Heart right ventricle (tissue), 16 donors: ENCODE results near the gene TMEM107. TPM values are rescaled to one million over a fixed set of nuclear protein-coding genes. Genes with fewer than 3 reads are reported as not detected.

Experiments
- ATAC-seq, 8 donors: fragments of 200-7000 bp; cut with Tn5 transposase; one replicate each; pipeline ENCODE4 v1.9.1; 2020; ENCODE audit warnings: mild to moderate bottlenecking in 8 of 8, moderate library complexity in 8 of 8, moderate number of reproducible peaks in 1 of 8
- DNase-seq, 2 donors: peaks; one replicate each; pipeline ENCODE4 v3.0.0-alpha.2; 2020
- H3K27ac ChIP-seq, 10 donors: fragments of 200-600 bp; sonication (generic) in 2 of 10; one replicate each; pipeline versions ENCODE4 v1.5.0 to v1.8.0; 2020 to 2022; ENCODE audit warnings: mild to moderate bottlenecking in 3 of 10
- H3K27me3 ChIP-seq, 7 donors: fragments of 200-600 bp; one replicate each; pipeline ENCODE4 v1.8.0; 2021 to 2022; ENCODE audit warnings: mild to moderate bottlenecking in 2 of 7
- H3K36me3 ChIP-seq, 9 donors: fragments of 200-600 bp; sonication (generic) in 1 of 9; one replicate each; pipeline versions ENCODE4 v1.5.0 to v1.8.0; 2020 to 2022; ENCODE audit warnings: mild to moderate bottlenecking in 2 of 9
- H3K4me1 ChIP-seq, 9 donors: fragments of 200-600 bp; sonication (generic) in 1 of 9; one replicate each; pipeline versions ENCODE4 v1.5.0 to v1.8.0; 2020 to 2022; ENCODE audit warnings: mild to moderate bottlenecking in 4 of 9
- H3K4me3 ChIP-seq, 10 donors: fragments of 200-600 bp; sonication (generic) in 2 of 10; one replicate each; pipeline versions ENCODE4 v1.5.0 to v1.8.0; 2020 to 2022; ENCODE audit warnings: mild to moderate bottlenecking in 7 of 10, moderate library complexity in 2 of 10
- H3K9me3 ChIP-seq, 11 donors: fragments of 200-600 bp in 10 of 11; sonication (generic) in 2 of 11; one replicate each; pipeline versions ENCODE4 v1.5.0 to v1.8.0; 2013 to 2022; ENCODE audit warnings: mild to moderate bottlenecking in 2 of 11, control low read depth in 1 of 11, moderate library complexity in 1 of 11
- CTCF ChIP-seq, 9 donors: fragments of 200-600 bp; sonication (generic) in 2 of 9; IDR thresholded peaks; one replicate each; pipeline versions ENCODE4 v1.5.0 to v1.8.0; 2021 to 2022; ENCODE audit warnings: antibody characterized with exemption in 9 of 9, mild to moderate bottlenecking in 5 of 9, moderate library complexity in 1 of 9
- WGBS, 2 donors: extraction: QIAGEN DNeasy Blood & Tissue Kit; methylation state at CpG; one replicate each; pipeline ENCODE4 v1.1.7; 2013; ENCODE audit warnings: inconsistent platforms in 1 of 2; 5-methylcytosine and 5-hydroxymethylcytosine counted together
- intact Hi-C, 10 donors: fragments of 100-400 bp; cut with DNase I; formaldehyde crosslinking; loops; one replicate each; pipeline versions ENCODE4 v1.11.1 to v1.14.2; 2022
- polyA plus RNA-seq, 2 donors: library from polyadenylated mRNA; stranded (reverse); fragments of 200-250 nt; gene quantifications; one replicate each; pipeline ENCODE4 v1.2.3, GENCODE V29; 2013
- total RNA-seq, 10 donors: library from RNA; stranded (reverse); fragmentation: NEBNext Ultra II Directional in 3 of 10; extraction: Animal tissue kit (Norgen Biotek cat#: 25700) in 3 of 10; gene quantifications; one replicate each; pipeline versions ENCODE4 v1.2.1 to v1.2.4, GENCODE V29; 2021 to 2023
- donor health status: Arrhythmogenic right ventricular cardiomyopathy.
- donor health status: ischemic (EF 13 %, LVEDD 7.1; RV severe dilation, severe dysfunction).
- donor health status: healthy with polysubstance abuse.
- donor health status: DM: no; HTN: yes; CAD: no.
- donor health status: DM: no; HTN: no; CAD: no.
- donor health status: ischemic (EF 25% LVEDD 6.9; RV normal size, moderate dysfunction).
- donor health status: ischemic (EF 25% LVEDD 5.7; RV mildly dilated, moderate dysfunction).
- donor health status: healthy.
- donor health status: DM: yes; HTN: yes; CAD: no.
- donor health status: Ischemic cardiomyopathy.
- donor health status: ischemic (EF 35%, LVEDD 5.7; RV mildly dilated, moderate dysfunction).
- donor health status: nonischemic (EF 11% LVEDD 7.7; RV severe dilation, severe dysfunction).
- donor health status: DM: yes; HTN: yes; CAD: no.
- donor health status: PGD.
- donor health status: ischemic (EF 29% LVEDD 5.4; RV normal size, mild dysfunction).
- donor health status: nonischemic (EF 23%, LVEDD 6.1; RV moderate dilation, normal function).

The TMEM107 gene
- total and polyA plus RNA-seq, 12 donors: 4.5 to 15.2 (median 7.3) TPM

DNA sequence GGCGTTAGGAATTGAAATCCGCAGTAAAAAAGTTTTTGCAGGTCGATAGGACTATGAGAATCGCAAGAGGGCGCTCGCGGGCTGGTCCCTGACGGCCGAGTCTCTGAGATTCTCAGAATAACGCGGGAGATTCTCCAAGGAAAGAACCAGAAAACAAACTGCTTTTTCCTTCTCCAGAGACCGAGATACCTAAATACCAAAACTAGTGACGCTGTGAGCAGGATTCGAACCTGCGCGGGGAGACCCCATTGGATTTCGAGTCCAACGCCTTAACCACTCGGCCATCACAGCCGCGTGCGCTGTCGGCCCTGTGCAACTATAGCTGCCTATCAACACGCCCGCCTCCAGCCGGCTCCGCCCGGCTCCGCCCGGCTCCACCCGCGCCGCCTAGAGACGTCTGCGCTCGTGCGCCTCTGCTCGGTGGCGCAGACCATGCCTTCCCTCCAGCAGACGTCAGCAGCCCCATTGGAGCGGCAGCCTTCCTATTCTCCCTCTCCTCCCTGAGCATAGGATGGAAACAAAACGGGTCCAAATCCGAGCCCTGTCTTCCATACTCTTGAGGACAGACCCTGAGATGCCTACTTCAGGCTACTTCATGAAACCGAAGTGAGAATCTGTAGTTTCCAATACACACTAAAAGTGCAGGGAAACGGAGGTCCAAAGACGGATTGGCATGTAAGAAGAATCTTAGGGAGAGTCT, 37.4 kb downstream of the TMEM107 start:
- intact Hi-C loops: loop anchor here in 6 of 10 donors (1.0 to 5.0 kb wide), 7 partner anchors 12 to 158 kb away; partner anchors contain the start of gene SLC25A35 (in 1 of the 6)
- peaks cover 16 to 46% (median 44%) of the 10 kb centered on the region in 9 donors for H3K36me3 ChIP-seq
- DNase-seq (peak; percentile 95 to 96), ATAC-seq (peak; percentile 91 to 97 (median 94))
- H3K27me3 ChIP-seq: no peaks in the 10 kb centered on the region
- WGBS, 2 donors: 2% methylated on average over 46 of the region's 46 CpGs
- H3K27ac ChIP-seq: peak overlapping the region; percentile 30 to 84 (median 72)
- H3K4me1 ChIP-seq: peaks cover 2 to 40% (median 28%) of the 10 kb centered on the region in 9 donors
- no peaks in the 10 kb centered on the region for H3K9me3 ChIP-seq
- H3K4me3 ChIP-seq: peak overlapping the region in 7 of 10 donors; percentile 6 to 40 (median 21)
- TF ChIP-seq CTCF (IDR thresholded peaks at IDR 0.05): peak; percentile 84 to 94 (median 90)

DNA sequence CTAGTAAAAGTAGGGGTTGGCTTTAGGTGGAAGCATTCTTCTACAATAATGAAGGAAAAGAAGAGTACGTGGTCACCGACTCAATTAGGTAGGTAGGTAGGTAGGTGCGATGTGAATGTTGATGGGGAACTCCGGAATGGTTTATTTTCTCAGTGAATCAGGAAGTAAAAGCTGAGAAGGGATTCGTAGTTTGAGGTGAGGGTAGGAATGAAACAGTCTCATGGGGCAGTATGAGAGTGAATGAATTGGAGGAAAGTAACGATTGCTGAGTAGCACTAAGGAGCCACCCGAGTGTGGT, 37.9 kb downstream of the TMEM107 start:
- peak overlapping the region in 7 of 10 donors; percentile 6 to 40 (median 21) for H3K4me3 ChIP-seq
- no peaks in the 10 kb centered on the region for H3K9me3 ChIP-seq
- intact Hi-C loops: loop anchor here in 6 of 10 donors (1.0 to 5.0 kb wide), 6 partner anchors 16 to 159 kb away; partner anchors contain the start of gene SLC25A35 (in 1 of the 6)
- DNase-seq (no peak), ATAC-seq (peak in 1 of 8 donors; percentile 34)
- TF ChIP-seq CTCF (IDR thresholded peaks at IDR 0.05): no peak
- peaks cover 2 to 40% (median 28%) of the 10 kb centered on the region in 9 donors for H3K4me1 ChIP-seq
- peaks cover 12 to 41% (median 39%) of the 10 kb centered on the region in 9 donors for H3K36me3 ChIP-seq
- no peaks in the 10 kb centered on the region for H3K27me3 ChIP-seq
- WGBS, 2 donors: 0 to 3% methylated on average over 7 of the region's 7 CpGs
- peak overlapping the region in 9 of 10 donors; percentile 49 to 84 (median 72) for H3K27ac ChIP-seq

DNA sequence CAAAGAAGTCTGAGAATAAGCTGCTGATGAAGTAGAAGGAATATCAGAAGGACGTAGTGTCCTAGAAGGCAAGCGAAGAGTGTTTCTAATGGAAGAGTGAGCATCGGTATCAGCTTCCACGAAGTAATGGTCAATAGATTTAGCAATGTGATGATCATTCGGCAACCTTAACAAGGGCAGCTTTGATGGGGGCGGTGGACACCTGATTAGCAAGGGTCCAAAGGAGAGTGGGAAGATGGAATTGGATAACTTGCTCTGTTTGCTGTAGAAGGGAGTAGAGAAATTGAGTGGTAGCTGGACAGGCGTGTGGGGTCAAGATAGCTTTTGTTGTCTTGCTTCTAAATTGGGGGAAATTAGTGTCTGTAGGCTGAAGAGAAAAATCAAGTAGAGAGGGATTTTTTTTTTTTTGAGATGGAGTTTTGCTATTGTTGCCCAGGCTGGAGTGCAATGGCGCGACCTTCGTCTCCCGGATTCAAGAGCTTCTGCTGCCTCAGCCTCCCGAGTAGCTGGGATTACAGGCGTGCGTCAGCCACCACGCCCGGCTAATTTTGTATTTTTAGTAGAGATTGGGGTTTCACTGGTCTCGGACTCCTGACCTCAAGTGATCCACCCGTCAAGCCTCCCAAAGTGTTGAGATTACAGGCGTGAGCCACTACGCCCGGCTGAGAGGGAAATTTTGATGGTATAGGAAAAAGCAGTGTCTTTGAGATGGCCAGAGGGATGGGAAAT, 38.4 kb downstream of the TMEM107 start:
- peaks cover 7 to 36% (median 34%) of the 10 kb centered on the region in 9 donors for H3K36me3 ChIP-seq
- intact Hi-C loops: loop anchor here in 7 of 10 donors (1.0 to 5.0 kb wide), 7 partner anchors 17 to 159 kb away; partner anchors contain the start of gene SLC25A35 (in 1 of the 7)
- ATAC-seq (no peak), DNase-seq (no peak)
- no peak for TF ChIP-seq CTCF (IDR thresholded peaks at IDR 0.05)
- peak overlapping the region in 8 of 10 donors; percentile 49 to 84 (median 74) for H3K27ac ChIP-seq
- no peaks in the 10 kb centered on the region for H3K27me3 ChIP-seq
- 29 to 42% methylated on average over 21 of the region's 21 CpGs for WGBS, 2 donors
- H3K9me3 ChIP-seq: no peaks in the 10 kb centered on the region
- H3K4me1 ChIP-seq: peaks cover 2 to 40% (median 28%) of the 10 kb centered on the region in 9 donors
- peak overlapping the region in 7 of 10 donors; percentile 6 to 40 (median 21) for H3K4me3 ChIP-seq

- no peak for TF ChIP-seq CTCF (IDR thresholded peaks at IDR 0.05)
- intact Hi-C loops: no loop called here
- no peak overlapping the region for H3K27ac ChIP-seq
- WGBS, 2 donors: 89 to 91% methylated on average over 4 of the region's 4 CpGs
- no peaks in the 10 kb centered on the region for H3K36me3 ChIP-seq
- H3K4me3 ChIP-seq: no peak overlapping the region
- ATAC-seq: no peak
- no peaks in the 10 kb centered on the region for H3K9me3 ChIP-seq
- H3K4me1 ChIP-seq: peaks cover under 1 to 14% (median 9%) of the 10 kb centered on the region in 9 donors
- no peak for DNase-seq
- H3K27me3 ChIP-seq: peaks cover 0 to 15% (median 0%) of the 10 kb centered on the region in 7 donors
These were observed 42.2 kb downstream of the TMEM107 start for GRCh38 chr17:8133941-8134340.
